ENCODE results near the gene FEM1A.
"Not testable (repeated sequence)": the region's sequence is repeated elsewhere in the genome, so short reads cannot be mapped to it uniquely, and the experiment has no call there.

Gene FEM1A

GRCh38 chr19:4775627-4776152, 15.8 kb upstream of the FEM1A start:
- DNase-seq = no peak

- no peak for DNase-seq
Measured at GRCh38 chr19:4776436-4777211, 14.9 kb upstream of the FEM1A start.

GRCh38 chr19:4778124-4778523, 13.4 kb upstream of the FEM1A start:
- DNase-seq = not testable (repeated sequence)

- DNase-seq = no peak
Measured at GRCh38 chr19:4780860-4781259, 10.7 kb upstream of the FEM1A start.

GRCh38 chr19:4781801-4782200, 9.7 kb upstream of the FEM1A start:
- no peak for DNase-seq

- not testable (repeated sequence) for DNase-seq
Measured at GRCh38 chr19:4786412-4787016, 5.0 kb upstream of the FEM1A start.

- DNase-seq = not testable (repeated sequence)
Measured at GRCh38 chr19:4792019-4792865, 708 bp downstream of the FEM1A start.

GRCh38 chr19:4792866-4793195, 1.3 kb downstream of the FEM1A start:
- not testable (repeated sequence) for DNase-seq

- not testable (repeated sequence) for DNase-seq
Measured at GRCh38 chr19:4793278-4793677, 1.7 kb downstream of the FEM1A start.

GRCh38 chr19:4794971-4795370, 3.4 kb downstream of the FEM1A start:
- DNase-seq = no peak

GRCh38 chr19:4795400-4795799, 3.9 kb downstream of the FEM1A start:
- no peak for DNase-seq

- DNase-seq = no peak
Measured at GRCh38 chr19:4800591-4801081, 9.1 kb downstream of the FEM1A start.

- DNase-seq = no peak
Measured at GRCh38 chr19:4801085-4801619, 9.6 kb downstream of the FEM1A start.

GRCh38 chr19:4802711-4803110, 11.2 kb downstream of the FEM1A start:
- no peak for DNase-seq

GRCh38 chr19:4803736-4804695, 12.5 kb downstream of the FEM1A start:
- peak; percentile 55 for DNase-seq

- not testable (repeated sequence) for DNase-seq
Measured at GRCh38 chr19:4805140-4805539, 13.6 kb downstream of the FEM1A start.

- no peak for DNase-seq
Measured at GRCh38 chr19:4806384-4806783, 14.8 kb downstream of the FEM1A start.

- no peak for DNase-seq
Measured at GRCh38 chr19:4807188-4807587, 15.7 kb downstream of the FEM1A start.

GRCh38 chr19:4811328-4812131, 20.0 kb downstream of the FEM1A start:
- DNase-seq = peak; percentile 46

GRCh38 chr19:4814625-4815425, 23.3 kb downstream of the FEM1A start:
- DNase-seq = peak; percentile 85

Data from fibroblast of skin of right quadriceps (primary cell).